Uterus (tissue), 4 donors: Measurements from ENCODE around the gene YPEL5. TPM values are rescaled to one million over a fixed set of nuclear protein-coding genes. Genes with fewer than 3 reads are reported as not detected.

Experiments
- DNase-seq, 2 donors: peaks; one replicate each; pipeline ENCODE4 v3.0.0-alpha.2; 2019 to 2020
- H3K27ac ChIP-seq, 2 donors: fragments of 200-600 bp; sonication (generic); 1 replicate in 1 of 2; 2 replicates in 1 of 2; pipeline ENCODE4 v1.5.1; 2016 to 2018
- H3K27me3 ChIP-seq, 2 donors: fragments of 200-600 bp; sonication (generic); one replicate each; pipeline ENCODE4 v1.5.1; 2018 to 2019; ENCODE audit warnings: control low read depth in 1 of 2
- H3K36me3 ChIP-seq, 2 donors: fragments of 200-600 bp; sonication (generic); one replicate each; pipeline ENCODE4 v1.5.1; 2019; ENCODE audit warnings: control low read depth in 1 of 2
- H3K4me1 ChIP-seq, 2 donors: fragments of 200-600 bp; sonication (generic); one replicate each; pipeline ENCODE4 v1.5.1; 2018 to 2019; ENCODE audit warnings: control low read depth in 1 of 2
- H3K4me3 ChIP-seq, 2 donors: fragments of 200-600 bp; sonication (generic); 1 replicate in 1 of 2; 2 replicates in 1 of 2; pipeline ENCODE4 v1.5.1; 2018 to 2019; ENCODE audit warnings: mild to moderate bottlenecking in 1 of 2
- H3K9me3 ChIP-seq, 2 donors: fragments of 200-600 bp; sonication (generic); one replicate each; pipeline ENCODE4 v1.5.1; 2019; ENCODE audit warnings: control low read depth in 1 of 2
- CTCF ChIP-seq, 4 experiments: fragments of 200-600 bp in 2 of 4; fragments of 450-650 bp in 2 of 4; sonication (generic) in 2 of 4; IDR thresholded peaks; one replicate each; pipeline ENCODE4 v1.5.1; 2016 to 2019; ENCODE audit warnings: antibody characterized with exemption in 4 of 4, mild to moderate bottlenecking in 2 of 4, moderate library complexity in 1 of 4
- POLR2A ChIP-seq, 2 donors: fragments of 450-650 bp; IDR thresholded peaks; one replicate each; pipeline ENCODE4 v1.6.1; 2016; ENCODE audit warnings: antibody characterized with exemption in 2 of 2, mild to moderate bottlenecking in 1 of 2, moderate library complexity in 1 of 2
- intact Hi-C: fragments of 100-400 bp; cut with DNase I; formaldehyde crosslinking; loops from one replicate; pipeline ENCODE4 v1.15.1; 2023; ENCODE audit warnings: low total_unique reads
- total RNA-seq, 4 donors: library from RNA; depleted of rRNA in 3 of 4; stranded (reverse); fragments of >200 nt in 3 of 4; gene quantifications; one replicate each; pipeline versions ENCODE4 v1.1.0 to v1.2.4, GENCODE V29; 2014 to 2023
- donor health status: DM: yes; HTN: yes; CAD: no.

Gene YPEL5
- total RNA-seq, 4 donors from 2014 or later: 79.1 to 131 (median 104) TPM

- TF ChIP-seq CTCF (IDR thresholded peaks at IDR 0.05) (no peak), POLR2A (IDR thresholded peaks at IDR 0.05) (no peak)
- no peaks in the 10 kb centered on the region for H3K9me3 ChIP-seq
- H3K27ac ChIP-seq: no peak overlapping the region
- H3K27me3 ChIP-seq: no peaks in the 10 kb centered on the region
- no peak overlapping the region for H3K4me3 ChIP-seq
- H3K36me3 ChIP-seq: no peaks in the 10 kb centered on the region
- H3K4me1 ChIP-seq: no peaks in the 10 kb centered on the region
- DNase-seq: no peak
- intact Hi-C loops: no loop called here
Observed at GRCh38 chr2:30185178-30185577, 38.4 kb downstream of the YPEL5 start.

- Histone ChIP-seq H3K27me3 (no peaks in the 10 kb centered on the region), H3K9me3 (no peaks in the 10 kb centered on the region), H3K4me3 (no peak overlapping the region), H3K36me3 (no peaks in the 10 kb centered on the region), H3K27ac (no peak overlapping the region), H3K4me1 (no peaks in the 10 kb centered on the region)
- intact Hi-C loops: no loop called here
- no peak for DNase-seq
- TF ChIP-seq POLR2A (IDR thresholded peaks at IDR 0.05) (no peak), CTCF (IDR thresholded peaks at IDR 0.05) (no peak)
Observed at GRCh38 chr2:30188292-30188691, 41.5 kb downstream of the YPEL5 start.

GRCh38 chr2:30190637-30191036 is 43.8 kb downstream of the YPEL5 start:
- Histone ChIP-seq H3K27me3 (no peaks in the 10 kb centered on the region), H3K4me1 (no peaks in the 10 kb centered on the region), H3K9me3 (no peaks in the 10 kb centered on the region), H3K27ac (no peak overlapping the region), H3K36me3 (no peaks in the 10 kb centered on the region), H3K4me3 (no peak overlapping the region)
- TF ChIP-seq CTCF (IDR thresholded peaks at IDR 0.05) (no peak), POLR2A (IDR thresholded peaks at IDR 0.05) (no peak)
- intact Hi-C loops: no loop called here
- DNase-seq: no peak

- TF ChIP-seq POLR2A (IDR thresholded peaks at IDR 0.05) (no peak), CTCF (IDR thresholded peaks at IDR 0.05) (no peak)
- DNase-seq: no peak
- intact Hi-C loops: no loop called here
- no peak overlapping the region for H3K27ac ChIP-seq
- no peaks in the 10 kb centered on the region for H3K36me3 ChIP-seq
- no peak overlapping the region for H3K4me3 ChIP-seq
- no peaks in the 10 kb centered on the region for H3K4me1 ChIP-seq
- H3K9me3 ChIP-seq: no peaks in the 10 kb centered on the region
- H3K27me3 ChIP-seq: no peaks in the 10 kb centered on the region
Observed at GRCh38 chr2:30191107-30191506, 44.3 kb downstream of the YPEL5 start.

- H3K9me3 ChIP-seq: no peaks in the 10 kb centered on the region
- no peak for TF ChIP-seq CTCF (IDR thresholded peaks at IDR 0.05)
- TF ChIP-seq POLR2A (IDR thresholded peaks at IDR 0.05): no peak
- intact Hi-C loops: no loop called here
Observed at GRCh38 chr2:30191819-30192271, 45.0 kb downstream of the YPEL5 start.

More at GRCh38 chr2:30191819-30192271, 45.0 kb downstream of the YPEL5 start:
- Histone ChIP-seq H3K36me3 (no peaks in the 10 kb centered on the region), H3K27me3 (no peaks in the 10 kb centered on the region), H3K27ac (no peak overlapping the region), H3K4me1 (no peaks in the 10 kb centered on the region), H3K4me3 (no peak overlapping the region)
- DNase-seq: no peak
